ENCODE measurements around the gene IFNL2.
"Not testable (repeated sequence)": the region's sequence is repeated elsewhere in the genome, so short reads cannot be mapped to it uniquely, and the experiment has no call there.

Gene IFNL2

GRCh38 chr19:39297931-39298634, 29.9 kb downstream of the IFNL2 start:
- no peak for DNase-seq

- DNase-seq, result no peak
Observed at GRCh38 chr19:39299404-39299803, 31.2 kb downstream of the IFNL2 start.

- no peak for DNase-seq
Observed at GRCh38 chr19:39299832-39300231, 31.6 kb downstream of the IFNL2 start.

- no peak for DNase-seq
Observed at GRCh38 chr19:39301021-39301420, 32.8 kb downstream of the IFNL2 start.

GRCh38 chr19:39301562-39301961, 33.4 kb downstream of the IFNL2 start:
- no peak for DNase-seq

- no peak for DNase-seq
Observed at GRCh38 chr19:39303373-39304184, 35.4 kb downstream of the IFNL2 start.

- DNase-seq, result no peak
Observed at GRCh38 chr19:39304185-39304513, 36.0 kb downstream of the IFNL2 start.

GRCh38 chr19:39304701-39305571, 36.7 kb downstream of the IFNL2 start:
- no peak for DNase-seq

- DNase-seq, result no peak
Observed at GRCh38 chr19:39306075-39306474, 37.9 kb downstream of the IFNL2 start.

GRCh38 chr19:39307046-39307821, 39.0 kb downstream of the IFNL2 start:
- peak; percentile 72 for DNase-seq

- DNase-seq, result no peak
Observed at GRCh38 chr19:39307822-39308530, 39.8 kb downstream of the IFNL2 start.

- no peak for DNase-seq
Observed at GRCh38 chr19:39308531-39309304, 40.5 kb downstream of the IFNL2 start.

- DNase-seq, result not testable (repeated sequence)
Observed at GRCh38 chr19:39309305-39309670, 41.1 kb downstream of the IFNL2 start.

GRCh38 chr19:39310558-39311311, 42.5 kb downstream of the IFNL2 start:
- no peak for DNase-seq

GRCh38 chr19:39314016-39314728, 46.0 kb downstream of the IFNL2 start:
- no peak for DNase-seq

- DNase-seq, result no peak
Observed at GRCh38 chr19:39315933-39316332, 47.7 kb downstream of the IFNL2 start.

- DNase-seq, result no peak
Observed at GRCh38 chr19:39316627-39317321, 48.6 kb downstream of the IFNL2 start.

- no peak for DNase-seq
Observed at GRCh38 chr19:39317476-39317875, 49.3 kb downstream of the IFNL2 start.

GRCh38 chr19:39318071-39318470, 49.9 kb downstream of the IFNL2 start:
- no peak for DNase-seq

Measured in DMS53 (cell line).